HG03108 (cell line): ENCODE measurements around the gene TMEM114.

Experiments
- ATAC-seq: cut with Tn5 transposase; IDR thresholded peaks from one replicate; pipeline ENCODE4 v1.9.1; 2021; ENCODE audit warnings: moderate library complexity; ENCODE audit not compliant: unreplicated experiment

Gene TMEM114

DNA sequence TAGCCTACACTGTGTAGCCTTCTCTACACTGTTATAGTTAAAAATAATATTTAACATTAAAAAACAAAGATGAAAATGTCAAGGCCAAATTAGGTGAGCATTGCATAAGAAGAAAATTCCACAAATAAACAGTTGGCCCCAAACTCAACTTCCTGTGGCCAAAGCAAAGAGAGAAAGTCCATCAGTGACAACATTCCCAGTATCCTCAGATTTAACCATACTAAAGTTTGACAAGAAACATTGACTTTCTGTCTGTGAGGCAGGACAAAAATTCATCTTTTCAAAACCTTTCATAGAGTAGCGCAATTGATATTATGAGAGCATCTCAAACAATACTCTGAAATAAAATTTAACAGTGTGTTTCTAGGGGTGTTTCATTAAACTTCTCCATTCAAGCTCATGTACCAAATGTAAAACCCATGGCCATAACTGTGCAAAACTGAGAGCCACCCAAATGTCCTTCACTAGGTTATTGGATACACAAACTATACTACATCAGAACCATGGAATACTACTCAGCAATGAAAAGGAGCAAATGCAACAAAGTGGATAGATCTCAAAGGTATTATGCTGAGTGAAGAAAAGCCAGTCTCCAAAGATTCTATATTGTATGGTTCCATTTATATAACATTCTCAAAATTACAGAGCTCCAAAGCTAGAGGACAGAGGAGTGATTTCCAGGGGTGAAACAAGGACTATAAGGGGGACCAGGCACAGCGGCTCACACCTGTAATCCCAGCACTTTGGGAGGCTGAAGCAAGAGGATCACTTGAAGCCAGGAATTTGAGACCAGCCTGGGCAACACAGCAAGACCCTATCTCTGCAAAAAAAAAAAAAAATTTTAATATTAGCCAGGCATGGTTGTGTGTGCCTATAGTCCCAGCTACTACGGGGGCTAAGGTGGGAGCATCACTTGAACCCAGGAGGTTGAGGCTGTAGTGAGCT, 38.7 kb downstream of the TMEM114 start:
- ATAC-seq: no peak

DNA sequence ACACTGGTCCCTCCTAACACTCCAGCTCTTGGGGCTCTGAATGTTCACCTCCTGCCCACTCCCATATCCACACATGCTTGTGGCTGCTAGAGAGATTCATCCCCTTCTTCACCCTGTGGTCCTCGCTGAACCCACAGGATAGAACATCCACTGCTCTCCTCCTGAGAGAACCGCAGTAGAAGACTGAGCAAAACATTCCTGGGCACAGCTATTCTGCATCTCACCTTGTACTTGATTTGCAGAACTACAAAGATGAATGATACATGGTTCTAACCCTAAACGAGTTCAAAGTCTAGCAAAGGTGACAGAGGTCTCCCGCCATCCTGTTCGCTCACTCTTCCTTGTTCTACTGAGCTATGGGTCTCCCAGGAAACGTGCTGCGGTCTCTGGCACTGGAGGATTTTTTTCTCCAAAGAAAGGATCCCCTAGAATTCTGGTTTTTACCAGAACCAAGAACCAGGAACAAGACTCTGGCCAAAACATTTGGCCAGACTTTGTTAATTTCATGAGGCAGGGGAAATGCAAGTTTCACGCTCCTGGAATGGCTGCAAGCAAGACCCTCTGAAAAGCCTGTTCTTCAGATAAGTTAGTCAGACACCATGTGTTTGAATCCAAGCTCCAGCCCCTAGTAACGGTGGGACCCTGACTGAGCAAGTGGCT, 39.5 kb downstream of the TMEM114 start:
- no peak for ATAC-seq

DNA sequence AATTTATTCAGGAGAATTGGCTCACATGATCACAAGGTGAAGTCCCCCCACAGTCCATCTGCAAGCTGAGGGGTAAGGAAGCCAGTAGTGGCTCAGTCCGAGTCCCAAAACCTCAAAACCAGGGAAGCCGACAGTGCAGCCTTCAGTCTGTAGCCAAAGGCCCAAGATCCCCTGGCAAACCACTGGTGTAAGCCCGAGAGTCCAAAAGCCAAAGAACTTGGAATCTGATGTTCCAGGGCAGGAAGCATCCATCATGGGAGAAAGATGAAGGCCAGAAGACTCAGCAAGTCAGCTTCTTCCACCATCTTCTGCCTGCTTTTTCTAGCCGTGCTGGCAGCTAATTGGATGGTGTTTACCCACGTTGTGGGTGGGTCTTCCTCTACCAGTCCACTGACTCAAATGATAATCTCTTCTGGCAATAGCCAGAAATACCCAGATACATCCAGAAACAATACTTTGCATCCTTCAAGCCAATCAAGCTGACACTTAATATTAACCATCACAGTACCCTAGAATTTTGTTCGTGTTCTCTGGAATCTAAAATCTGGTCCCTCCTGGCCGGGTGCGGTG, 40.4 kb downstream of the TMEM114 start:
- ATAC-seq: no peak

DNA sequence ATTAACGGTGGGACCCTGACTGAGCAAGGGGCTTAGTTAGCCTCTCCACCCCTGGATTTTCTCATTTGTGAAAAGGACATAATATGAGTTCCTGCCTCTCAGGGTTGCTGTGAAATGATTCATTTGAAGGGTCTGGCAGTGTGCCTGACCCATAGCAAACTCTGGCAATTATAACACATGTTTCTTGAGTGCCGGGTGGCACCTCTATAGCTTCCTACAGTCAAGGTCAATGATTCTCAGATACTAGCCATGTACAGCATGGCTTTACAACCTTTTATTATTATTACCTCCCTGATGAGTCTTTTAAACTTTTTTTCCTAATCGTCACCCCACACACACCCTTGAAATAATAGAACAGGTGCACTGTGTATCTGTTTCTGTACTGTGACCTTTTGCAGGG, 42.1 kb downstream of the TMEM114 start:
- ATAC-seq: no peak

DNA sequence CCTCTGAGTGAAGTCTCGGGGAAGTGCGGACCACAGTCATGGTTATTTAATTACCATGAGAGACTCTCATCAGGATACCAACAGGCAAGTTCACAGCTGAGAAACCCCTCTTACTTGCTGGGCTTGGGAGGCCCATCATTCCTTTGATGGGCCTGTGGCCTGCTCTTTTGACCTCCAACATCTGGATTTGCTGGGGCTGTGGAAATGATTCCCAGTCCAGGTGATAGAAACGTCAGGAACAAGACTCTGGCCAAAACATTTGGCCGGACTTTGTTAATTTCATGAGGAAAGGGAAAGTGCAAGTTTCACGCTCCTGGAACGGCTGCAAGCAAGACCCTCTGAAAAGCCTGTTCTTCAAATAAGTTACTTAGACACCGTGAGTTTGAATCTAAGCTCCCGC, 42.5 kb downstream of the TMEM114 start:
- ATAC-seq: no peak

DNA sequence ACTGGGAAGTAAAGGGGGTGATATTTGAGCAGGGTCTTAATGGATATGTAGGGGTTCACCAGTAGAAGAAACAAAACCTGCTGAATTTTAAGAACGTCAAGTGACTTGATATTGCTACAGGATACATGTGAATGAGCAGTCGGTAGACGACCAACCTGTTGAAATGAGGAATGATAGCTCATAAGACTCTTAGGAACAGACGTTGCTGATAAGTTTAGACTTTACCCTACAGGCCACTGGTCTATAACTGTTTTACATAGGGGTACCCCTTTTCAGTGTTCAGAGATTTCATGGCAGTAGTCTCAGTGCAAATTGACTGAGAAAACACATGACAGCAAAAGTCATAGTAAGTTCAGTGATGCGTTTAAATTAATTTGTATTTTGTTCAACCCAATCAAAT, 45.9 kb downstream of the TMEM114 start:
- ATAC-seq: no peak

DNA sequence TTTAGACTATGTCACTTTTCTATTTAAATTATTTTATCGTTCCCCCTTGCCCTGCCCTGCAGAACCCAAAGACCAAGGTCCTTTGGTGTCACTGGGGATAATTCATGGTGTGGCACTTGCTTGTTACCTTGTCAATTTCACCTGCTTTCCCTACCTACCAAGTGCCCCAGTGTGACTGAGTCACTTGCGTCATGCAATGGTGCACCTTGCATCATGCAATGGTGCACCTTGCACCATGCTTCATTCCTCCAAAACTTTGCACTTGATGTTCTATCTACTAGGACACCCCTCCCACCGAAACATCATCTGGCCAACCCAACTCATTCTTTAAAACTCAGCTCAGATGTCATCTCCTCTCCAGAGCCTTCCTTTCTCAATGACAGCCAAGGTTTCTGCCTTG, 47.1 kb downstream of the TMEM114 start:
- no peak for ATAC-seq

DNA sequence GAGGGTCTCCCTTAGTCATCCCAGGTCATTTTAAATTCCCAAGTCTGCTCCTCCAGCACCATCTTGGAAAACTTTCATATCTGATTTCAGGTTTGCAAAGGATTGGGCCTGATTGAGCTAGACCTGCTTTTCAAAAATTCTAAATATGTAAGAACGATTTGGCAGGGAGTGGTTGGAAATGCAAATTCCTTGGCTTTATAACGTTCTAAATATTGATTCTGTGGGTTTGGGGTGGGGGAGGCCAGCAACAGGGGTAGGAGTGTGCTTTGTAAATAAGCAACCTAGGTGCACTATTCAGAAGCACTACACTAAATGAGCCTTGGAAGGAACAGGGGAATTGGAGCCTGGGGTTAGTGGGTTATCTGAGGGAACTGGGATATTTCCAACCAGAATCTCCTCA, 47.9 kb downstream of the TMEM114 start:
- ATAC-seq: no peak

DNA sequence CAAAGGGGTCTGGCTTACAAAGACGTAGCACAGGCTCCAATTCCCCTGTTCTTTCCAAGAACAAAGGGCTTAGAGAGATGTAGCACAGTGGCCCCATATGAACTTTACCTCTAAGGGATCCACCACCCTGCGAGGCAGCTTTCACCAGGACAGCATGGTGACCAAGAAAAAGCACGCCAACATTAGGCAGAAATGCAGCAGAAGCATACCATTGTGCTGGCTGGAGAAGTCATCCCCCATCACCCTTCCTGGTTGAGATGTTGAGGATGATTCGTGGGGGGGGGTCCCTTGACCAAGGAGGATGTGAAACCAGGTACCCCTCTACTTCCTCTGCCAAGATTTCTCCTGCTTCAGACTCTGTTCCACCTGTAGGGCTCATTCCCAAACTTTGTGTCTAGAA, 48.4 kb downstream of the TMEM114 start:
- no peak for ATAC-seq

DNA sequence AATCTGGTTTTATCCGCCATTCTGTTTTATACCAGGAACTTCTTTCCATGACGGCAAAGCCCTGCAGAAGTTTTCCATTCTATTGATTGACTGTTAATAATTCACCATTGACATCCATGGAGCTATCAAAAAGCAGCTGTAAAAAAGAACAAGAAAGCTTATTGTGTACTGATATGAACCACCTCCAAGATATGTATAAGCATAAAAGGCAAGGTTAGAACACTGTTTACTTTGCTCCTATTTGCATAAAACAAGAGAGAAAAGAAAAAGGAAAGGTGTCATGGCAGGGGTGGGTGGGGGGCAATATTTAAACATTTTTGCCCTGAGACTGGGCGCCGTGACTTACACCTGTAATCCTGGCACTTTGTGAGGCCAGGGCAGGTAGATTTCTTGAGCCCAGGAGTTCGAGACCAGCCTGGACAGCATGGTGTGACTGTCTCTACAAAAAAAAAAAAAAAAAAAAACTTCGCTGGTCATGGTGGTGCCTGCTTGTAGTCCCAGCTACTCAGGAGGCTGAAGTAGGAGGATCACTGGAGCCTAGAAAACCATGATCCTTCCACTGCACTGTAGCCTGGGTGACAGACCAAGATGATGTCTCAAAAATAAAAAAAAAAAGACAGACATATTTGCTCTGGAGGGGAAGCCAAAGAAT, 52.5 kb downstream of the TMEM114 start:
- no peak for ATAC-seq

DNA sequence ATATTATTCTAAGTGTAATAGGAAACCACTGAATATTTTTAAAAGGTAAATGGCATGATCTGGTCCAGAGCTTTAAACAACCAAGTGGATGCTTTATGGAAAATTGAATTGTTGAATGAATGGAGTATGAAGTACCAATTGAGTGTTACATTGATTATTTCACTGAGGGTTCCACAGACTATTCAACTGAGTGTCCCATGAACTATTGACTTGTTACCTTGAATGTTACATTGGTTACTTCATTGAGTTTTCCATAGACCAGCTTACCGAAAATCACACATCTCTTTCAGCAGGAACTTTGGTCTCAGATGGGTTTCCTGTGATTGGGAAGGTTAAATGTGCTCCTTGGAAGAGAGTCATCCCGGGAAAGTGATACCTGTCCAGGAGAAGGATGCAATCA, 56.8 kb downstream of the TMEM114 start:
- ATAC-seq: no peak

DNA sequence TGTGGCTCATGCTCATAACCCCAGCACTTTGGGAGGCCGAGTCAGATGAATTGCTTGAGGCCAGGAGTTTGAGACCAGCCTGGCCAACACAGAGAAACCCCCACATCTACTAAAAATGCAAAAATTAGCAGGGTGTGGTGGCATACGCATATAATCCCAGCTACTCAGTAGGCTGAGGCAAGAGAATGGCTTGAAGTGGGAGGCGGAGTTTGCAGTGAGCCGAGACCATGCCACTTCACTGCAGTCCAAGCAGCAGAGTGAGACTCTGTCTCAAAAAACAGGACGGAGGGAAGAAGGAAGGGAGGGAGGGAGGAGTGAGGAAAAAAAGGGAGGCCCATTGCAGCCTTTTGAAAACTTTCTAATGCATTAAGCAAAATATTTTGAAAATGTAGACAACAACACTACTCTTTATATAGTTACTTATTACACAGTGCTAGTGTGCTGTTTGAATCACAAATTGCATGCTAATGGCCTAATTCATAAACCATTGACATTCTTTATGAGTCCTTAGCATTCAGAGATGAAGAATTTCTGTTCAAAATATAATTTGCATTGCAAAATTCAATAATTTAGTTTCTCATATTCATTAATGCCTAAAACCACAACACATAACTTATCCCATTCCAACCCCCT, 59.4 kb downstream of the TMEM114 start:
- no peak for ATAC-seq

DNA sequence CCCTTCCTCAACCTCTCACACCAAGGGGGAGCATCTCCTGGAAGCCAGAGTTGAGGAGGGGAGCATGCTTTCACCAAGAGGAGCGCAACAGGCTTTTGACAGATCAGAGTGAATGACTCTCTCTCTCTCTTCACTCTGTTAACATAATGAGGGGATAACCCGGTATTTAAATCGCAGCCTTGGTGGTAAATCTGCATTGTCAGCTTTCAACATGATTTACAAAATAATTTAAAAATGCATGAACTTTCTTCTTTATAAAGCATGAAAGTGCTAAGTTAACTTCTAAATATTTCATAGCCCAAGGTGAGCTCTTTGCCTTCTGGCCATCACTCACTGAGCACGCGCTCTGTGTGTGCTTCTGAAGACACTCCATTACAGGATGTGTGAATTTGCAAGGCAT, 61.8 kb downstream of the TMEM114 start:
- ATAC-seq: no peak

DNA sequence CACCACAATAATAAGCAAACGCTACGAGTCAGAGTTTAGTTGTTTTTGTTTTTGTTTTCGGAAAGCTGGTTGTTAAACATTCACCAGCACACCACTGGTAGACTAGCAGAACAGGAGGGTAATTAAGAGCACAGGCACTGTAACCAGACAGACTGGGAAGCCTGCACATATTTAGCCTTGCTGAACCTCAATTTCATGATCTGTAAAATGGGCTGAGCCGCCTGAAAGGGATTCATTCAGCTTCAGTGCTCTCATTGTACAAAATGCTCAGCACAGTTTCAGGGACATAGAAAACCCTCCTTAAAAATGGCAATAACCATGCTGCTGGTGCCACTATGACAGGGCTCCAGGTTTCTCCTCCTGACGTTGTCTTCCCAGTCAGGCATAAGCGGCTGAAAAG, 66.4 kb downstream of the TMEM114 start:
- ATAC-seq: no peak

DNA sequence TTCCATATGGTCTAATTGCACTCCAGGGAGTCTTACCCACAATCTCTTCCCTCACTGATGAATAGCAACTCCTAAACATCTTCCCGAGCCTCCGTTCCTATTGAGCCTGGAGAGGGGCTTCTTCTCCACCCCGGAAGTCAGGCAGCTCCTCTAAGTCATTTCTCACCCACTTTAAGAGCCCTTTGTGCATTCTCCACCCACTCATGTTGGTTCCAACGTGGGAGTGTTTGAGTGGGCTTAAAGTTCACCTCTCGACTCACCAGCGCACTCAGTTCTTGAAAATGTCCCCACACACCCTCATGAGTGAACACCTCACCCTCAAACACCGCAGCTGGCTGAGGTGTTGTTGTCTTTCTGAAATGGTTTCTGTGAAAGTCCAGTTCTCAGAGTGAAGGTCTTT, 67.6 kb downstream of the TMEM114 start:
- ATAC-seq: no peak

DNA sequence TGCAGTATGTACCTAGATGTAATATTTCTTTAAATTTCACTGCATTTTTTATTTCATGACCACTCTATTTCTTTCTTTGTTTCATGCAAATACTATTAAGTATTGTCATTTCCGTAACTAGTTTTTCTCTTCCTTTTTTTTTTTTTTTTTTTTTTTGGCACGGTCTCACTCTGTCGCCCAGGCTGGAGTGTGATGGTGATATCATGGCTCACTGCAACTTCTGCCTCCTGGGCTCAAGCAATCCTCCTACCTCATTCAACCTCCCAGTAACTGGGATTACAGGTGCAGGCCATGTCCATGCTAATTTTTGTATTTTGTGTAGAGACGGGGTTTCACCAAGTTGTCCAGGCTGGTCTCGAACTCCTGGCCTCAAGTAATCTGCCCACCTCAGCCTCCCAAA, 70.7 kb downstream of the TMEM114 start:
- ATAC-seq: no peak
